ENCODE data around the gene MOSMO.
"Not testable (repeated sequence)": the region's sequence is repeated elsewhere in the genome, so short reads cannot be mapped to it uniquely, and the experiment has no call there.

The MOSMO gene

GRCh38 chr16:22093331-22093730 is 85.4 kb downstream of the MOSMO start:
- no peak for DNase-seq (ENCODE audit: low read depth in 2 of 2)

GRCh38 chr16:22093996-22094395 is 86.1 kb downstream of the MOSMO start:
- no peak for DNase-seq (ENCODE audit: low read depth in 2 of 2)

GRCh38 chr16:22098405-22099255 is 90.7 kb downstream of the MOSMO start:
- DNase-seq (ENCODE audit: low read depth in 2 of 2): peak in 1 of 2 experiments; percentile 3

GRCh38 chr16:22099256-22099975 is 91.5 kb downstream of the MOSMO start:
- no peak for DNase-seq (ENCODE audit: low read depth in 2 of 2)

- DNase-seq (ENCODE audit: low read depth in 2 of 2): no peak
Observed at GRCh38 chr16:22103441-22103840, 95.5 kb downstream of the MOSMO start.

GRCh38 chr16:22109258-22109898 is 101.5 kb downstream of the MOSMO start:
- no peak for DNase-seq (ENCODE audit: low read depth in 2 of 2)

- DNase-seq (ENCODE audit: low read depth in 2 of 2): not testable (repeated sequence)
Observed at GRCh38 chr16:22111629-22112028, 103.7 kb downstream of the MOSMO start.

- no peak for DNase-seq (ENCODE audit: low read depth in 2 of 2)
Observed at GRCh38 chr16:22116095-22116700, 108.3 kb downstream of the MOSMO start.

- no peak for DNase-seq (ENCODE audit: low read depth in 2 of 2)
Observed at GRCh38 chr16:22117609-22118008, 109.7 kb downstream of the MOSMO start.

GRCh38 chr16:22120440-22120839 is 112.5 kb downstream of the MOSMO start:
- no peak for DNase-seq (ENCODE audit: low read depth in 2 of 2)

GRCh38 chr16:22122239-22122638 is 114.3 kb downstream of the MOSMO start:
- DNase-seq (ENCODE audit: low read depth in 2 of 2): no peak

GRCh38 chr16:22123146-22123545 is 115.2 kb downstream of the MOSMO start:
- no peak for DNase-seq (ENCODE audit: low read depth in 2 of 2)

- no peak for DNase-seq (ENCODE audit: low read depth in 2 of 2)
Observed at GRCh38 chr16:22123759-22124490, 116.0 kb downstream of the MOSMO start.

GRCh38 chr16:22124583-22125284 is 116.8 kb downstream of the MOSMO start:
- no peak for DNase-seq (ENCODE audit: low read depth in 2 of 2)

GRCh38 chr16:22126037-22126558 is 118.2 kb downstream of the MOSMO start:
- no peak for DNase-seq (ENCODE audit: low read depth in 2 of 2)

GRCh38 chr16:22128537-22128936 is 120.6 kb downstream of the MOSMO start:
- not testable (repeated sequence) for DNase-seq (ENCODE audit: low read depth in 2 of 2)

GRCh38 chr16:22130528-22130927 is 122.6 kb downstream of the MOSMO start:
- no peak for DNase-seq (ENCODE audit: low read depth in 2 of 2)

- no peak for DNase-seq (ENCODE audit: low read depth in 2 of 2)
Observed at GRCh38 chr16:22132801-22133200, 124.9 kb downstream of the MOSMO start.

All from fibroblast of skin of left biceps (primary cell).